Body of pancreas (tissue), 4 donors: ENCODE results near the gene KREMEN2. TPM values are rescaled to one million over a fixed set of nuclear protein-coding genes. Genes with fewer than 3 reads are reported as not detected.

Experiments
- ATAC-seq: fragments of 150-250 bp; one replicate; pipeline ENCODE4 v1.9.1; 2016
- DNase-seq, 4 donors: peaks; one replicate each; pipeline ENCODE4 v3.0.0-alpha.2; 2019
- H3K27ac ChIP-seq, 4 donors: fragments of 200-600 bp; sonication (generic); 1 replicate in 3 of 4; 2 replicates in 1 of 4; pipeline versions ENCODE4 v1.5.1 to v1.6.1; 2016 to 2019; ENCODE audit warnings: mild to moderate bottlenecking in 1 of 4, mixed read lengths in 1 of 4, moderate library complexity in 1 of 4
- H3K27me3 ChIP-seq, 2 donors: fragments of 200-600 bp; sonication (generic); one replicate each; pipeline ENCODE4 v1.6.0; 2016; ENCODE audit warnings: mild to moderate bottlenecking in 1 of 2
- H3K36me3 ChIP-seq, 2 donors: fragments of 200-600 bp; sonication (generic); replicated peaks in 1 of 2; 2 replicates each; pipeline ENCODE4 v1.5.1; 2016; ENCODE audit warnings: low read depth in 2 of 2; ENCODE audit not compliant: insufficient read depth in 1 of 2
- H3K4me1 ChIP-seq: fragments of 200-600 bp; sonication (generic); one replicate; pipeline ENCODE4 v1.6.0; 2016
- H3K4me3 ChIP-seq, 2 donors: fragments of 200-600 bp; sonication (generic); 1 replicate in 1 of 2; 2 replicates in 1 of 2; pipeline ENCODE4 v1.5.1; 2016 to 2019
- H3K9me3 ChIP-seq, 3 donors: fragments of 200-600 bp; sonication (generic); 1 replicate in 2 of 3; 2 replicates in 1 of 3; pipeline ENCODE4 v1.5.1; 2016
- CTCF ChIP-seq, 7 experiments: fragments of 450-650 bp in 4 of 7; fragments of 200-600 bp in 3 of 7; sonication (generic) in 3 of 7; IDR thresholded peaks; one replicate each; pipeline ENCODE4 v1.5.1; 2016 to 2019; ENCODE audit warnings: antibody characterized with exemption in 7 of 7
- POLR2A ChIP-seq, 3 donors: fragments of 450-650 bp; IDR thresholded peaks; one replicate each; pipeline ENCODE4 v1.6.1; 2016; ENCODE audit warnings: antibody characterized with exemption in 3 of 3, mild to moderate bottlenecking in 2 of 3
- WGBS, 2 donors: methylation state at CpG; one replicate each; pipeline ENCODE4 v1.1.5; 2017; 5-methylcytosine and 5-hydroxymethylcytosine counted together
- intact Hi-C: fragments of 100-400 bp; cut with DNase I; formaldehyde crosslinking; loops from one replicate; pipeline ENCODE4 v1.15.1; 2023
- total RNA-seq, 2 donors: library from RNA; depleted of rRNA; stranded (reverse); fragments of >200 nt; gene quantifications; one replicate each; pipeline ENCODE4 v1.1.0, GENCODE V29; 2016

Gene KREMEN2
- total RNA-seq, 2 donors from 2014 or later, result 6.3 TPM; not detected in 1

- ATAC-seq, result peak; percentile 86
- DNase-seq, result peak; percentile 98 to 99 (median 99)
- peak; percentile 30 to 85 (median 66) for TF ChIP-seq CTCF (IDR thresholded peaks at IDR 0.05)
- peak; percentile 82 to 90 (median 84) for TF ChIP-seq POLR2A (IDR thresholded peaks at IDR 0.05)
- Histone ChIP-seq H3K4me3 (no peak overlapping the region), H3K27ac (peak overlapping the region in 3 of 4 donors; percentile 91 to 96 (median 94)), H3K27me3 (no peaks in the 10 kb centered on the region), H3K4me1 (peaks cover 41% of the 10 kb centered on the region), H3K9me3 (no peaks in the 10 kb centered on the region), H3K36me3 (no peaks in the 10 kb centered on the region)
- 9 to 17% methylated on average over 22 to 47 of the region's 58 CpGs for WGBS, 2 donors
- intact Hi-C loops, result no loop called here
These were observed 39.7 kb downstream of the KREMEN2 start for GRCh38 chr16:3003582-3004270.

GRCh38 chr16:3004319-3004718 is 40.2 kb downstream of the KREMEN2 start:
- no peaks in the 10 kb centered on the region for H3K9me3 ChIP-seq
- H3K27ac ChIP-seq, result peak overlapping the region; percentile 91 to 96 (median 94)
- intact Hi-C loops, result no loop called here
- DNase-seq, result peak in 2 of 4 donors; percentile 39 to 46
- H3K27me3 ChIP-seq, result no peaks in the 10 kb centered on the region
- no peak overlapping the region for H3K4me3 ChIP-seq
- H3K4me1 ChIP-seq, result peaks cover 47% of the 10 kb centered on the region
- ATAC-seq, result peak; percentile 12
- 0 to 1% methylated on average over 3 to 37 of the region's 67 CpGs for WGBS, 2 donors
- no peaks in the 10 kb centered on the region for H3K36me3 ChIP-seq
- TF ChIP-seq CTCF (IDR thresholded peaks at IDR 0.05) (no peak), POLR2A (IDR thresholded peaks at IDR 0.05) (no peak)

DNA sequence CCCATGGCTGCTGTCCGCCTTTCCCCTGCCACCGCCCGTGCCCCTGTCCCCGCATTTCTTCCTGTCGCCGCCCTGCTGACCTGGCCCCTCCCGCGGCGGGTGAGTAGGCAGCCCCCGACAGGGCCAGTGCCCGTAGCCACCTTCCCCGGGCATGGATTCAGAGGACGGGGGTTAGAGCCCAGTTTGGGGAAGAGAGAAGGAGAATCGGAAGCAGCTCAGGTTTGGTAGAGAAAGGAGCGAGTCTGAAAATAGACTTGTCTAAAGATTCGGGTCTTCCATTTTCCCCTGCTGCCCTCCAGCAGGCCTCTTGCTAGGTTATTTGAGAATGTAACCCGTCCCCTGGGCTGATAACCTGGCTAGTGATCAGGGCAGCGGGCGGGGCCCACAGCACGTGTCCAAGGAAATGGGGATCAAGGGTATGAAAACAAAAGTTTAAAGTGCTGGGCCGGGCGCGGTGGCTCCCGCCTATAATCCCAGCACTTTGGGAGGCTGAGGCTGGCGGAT is 40.8 kb downstream of the KREMEN2 start:
- peak; percentile 8 for ATAC-seq
- peak overlapping the region in 1 of 2 donors; percentile 6 for H3K4me3 ChIP-seq
- no peaks in the 10 kb centered on the region for H3K9me3 ChIP-seq
- intact Hi-C loops, result no loop called here
- peak; percentile 79 to 85 (median 82) for DNase-seq
- WGBS, 2 donors, result 0 to 4% methylated on average over 20 to 25 of the region's 25 CpGs
- TF ChIP-seq CTCF (IDR thresholded peaks at IDR 0.05) (no peak), POLR2A (IDR thresholded peaks at IDR 0.05) (peak; percentile 38 to 85 (median 83))
- H3K27me3 ChIP-seq, result no peaks in the 10 kb centered on the region
- H3K27ac ChIP-seq, result peak overlapping the region; percentile 68 to 94 (median 92)
- H3K36me3 ChIP-seq, result no peaks in the 10 kb centered on the region
- H3K4me1 ChIP-seq, result peaks cover 52% of the 10 kb centered on the region

DNA sequence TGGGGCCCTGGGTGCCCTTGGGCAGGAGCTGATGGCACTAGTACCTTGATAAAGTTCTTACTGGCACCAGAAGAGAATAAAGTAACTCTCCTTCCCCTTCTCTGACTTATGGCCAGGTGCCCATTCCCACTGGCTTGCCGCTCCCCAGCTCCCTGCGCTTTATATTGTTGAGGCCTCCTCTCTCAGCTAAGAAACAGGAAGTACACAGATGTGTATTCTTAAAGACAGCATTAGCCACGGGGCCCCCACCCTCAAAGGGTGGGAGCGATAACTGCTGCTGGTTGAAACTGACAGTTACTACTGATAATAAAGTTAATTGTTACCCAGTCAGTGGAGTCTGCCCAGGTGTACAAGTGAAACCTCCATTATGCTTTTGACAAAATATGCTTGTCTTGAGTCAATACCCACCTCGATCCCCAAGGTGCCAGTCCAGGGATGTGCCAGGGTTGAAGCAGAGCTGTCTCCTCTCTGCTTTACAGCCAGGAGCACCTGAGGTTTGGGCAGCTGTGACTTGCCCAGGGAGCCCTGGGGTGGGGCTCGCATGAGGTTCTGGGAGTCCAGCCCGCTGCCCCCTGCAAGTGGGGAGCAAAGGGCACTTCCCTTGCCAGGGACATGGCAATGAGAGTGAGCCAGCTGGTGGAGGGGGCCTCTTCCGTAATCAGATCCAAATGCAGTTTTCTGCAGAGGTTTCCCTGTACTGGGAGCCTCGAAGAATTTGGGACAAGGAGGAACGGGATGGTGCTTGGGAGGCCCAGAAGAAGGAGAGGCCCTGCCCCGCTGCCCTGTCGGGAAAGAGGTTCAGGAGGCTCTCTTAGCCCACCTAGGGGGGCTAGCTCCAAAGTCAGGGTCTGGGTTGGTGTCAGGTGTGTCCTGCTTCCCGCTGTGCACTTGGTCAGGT is 43.2 kb downstream of the KREMEN2 start:
- peak; percentile 75 to 85 (median 80) for DNase-seq

More for the DNA sequence above, 43.2 kb downstream of the KREMEN2 start:
- peak; percentile 25 for ATAC-seq
- Histone ChIP-seq H3K4me3 (no peak overlapping the region), H3K4me1 (peaks cover 75% of the 10 kb centered on the region), H3K36me3 (no peaks in the 10 kb centered on the region), H3K27me3 (no peaks in the 10 kb centered on the region), H3K9me3 (no peaks in the 10 kb centered on the region), H3K27ac (peak overlapping the region; percentile 88 to 94 (median 92))
- 16 to 20% methylated on average over 10 to 13 of the region's 13 CpGs for WGBS, 2 donors
- TF ChIP-seq CTCF (IDR thresholded peaks at IDR 0.05) (no peak), POLR2A (IDR thresholded peaks at IDR 0.05) (peak in 2 of 3 donors; percentile 39 to 49)
- intact Hi-C loops, result no loop called here
